Measurements from ENCODE around the gene GPR17. TPM values are rescaled to one million over a fixed set of nuclear protein-coding genes. Genes with fewer than 3 reads are reported as not detected.

Gene GPR17
- total and polyA plus RNA-seq, 12 donors, result 0.11 to 2.0 (median 0.35) TPM; not detected in 8

- no peaks in the 10 kb centered on the region for H3K36me3 ChIP-seq (replicated peaks in 1 of 2)
- intact Hi-C loops (cut with DNase I), result loop anchor here in 1 of 2 donors (5.0 kb wide), 1 partner anchor 52 kb away; no protein-coding TSS in a partner anchor
- H3K9me3 ChIP-seq (replicated peaks in 1 of 3), result no peaks in the 10 kb centered on the region
- H3K4me1 ChIP-seq (replicated peaks in 1 of 2), result peaks cover 0 to 6% of the 10 kb centered on the region in 2 donors
- no peaks in the 10 kb centered on the region for H3K27me3 ChIP-seq
- TF ChIP-seq POLR2A (IDR thresholded peaks at IDR 0.05) (no peak), CTCF (IDR thresholded peaks at IDR 0.05) (no peak)
- no peak for DNase-seq
- no peak overlapping the region for H3K27ac ChIP-seq
- no peak overlapping the region for H3K4me3 ChIP-seq
- WGBS, 4 donors, result 88 to 94% (median 90%) methylated on average over 9 to 19 of the region's 19 CpGs
Measured at GRCh38 chr2:127644066-127645025, 1.6 kb upstream of the GPR17 start.

GRCh38 chr2:127645026-127645394 is 943 bp upstream of the GPR17 start:
- no peak for DNase-seq
- intact Hi-C loops (cut with DNase I), result loop anchor here in 1 of 2 donors (5.0 kb wide), 1 partner anchor 53 kb away; no protein-coding TSS in a partner anchor
- no peaks in the 10 kb centered on the region for H3K9me3 ChIP-seq (replicated peaks in 1 of 3)
- TF ChIP-seq POLR2A (IDR thresholded peaks at IDR 0.05) (no peak), CTCF (IDR thresholded peaks at IDR 0.05) (no peak)
- no peak overlapping the region for H3K27ac ChIP-seq
- peaks cover 0 to 9% of the 10 kb centered on the region in 2 donors for H3K4me1 ChIP-seq (replicated peaks in 1 of 2)
- no peaks in the 10 kb centered on the region for H3K27me3 ChIP-seq
- WGBS, 4 donors, result 77 to 80% (median 78%) methylated on average over 1 of the region's 1 CpG
- no peak overlapping the region for H3K4me3 ChIP-seq
- H3K36me3 ChIP-seq (replicated peaks in 1 of 2), result no peaks in the 10 kb centered on the region

- H3K4me3 ChIP-seq, result no peak overlapping the region
- TF ChIP-seq POLR2A (IDR thresholded peaks at IDR 0.05) (no peak), CTCF (IDR thresholded peaks at IDR 0.05) (no peak)
- peak overlapping the region in 1 of 5 donors; percentile 26 for H3K27ac ChIP-seq
- H3K9me3 ChIP-seq (replicated peaks in 1 of 3), result no peaks in the 10 kb centered on the region
- H3K27me3 ChIP-seq, result no peaks in the 10 kb centered on the region
- intact Hi-C loops (cut with DNase I), result loop anchor here in 1 of 2 donors (5.0 kb wide), 1 partner anchor 54 kb away; no protein-coding TSS in a partner anchor
- 68 to 76% (median 74%) methylated on average over 16 to 24 of the region's 24 CpGs for WGBS, 4 donors
- H3K36me3 ChIP-seq (replicated peaks in 1 of 2), result no peaks in the 10 kb centered on the region
- DNase-seq, result no peak
- peaks cover 0 to 9% of the 10 kb centered on the region in 2 donors for H3K4me1 ChIP-seq (replicated peaks in 1 of 2)
Measured at GRCh38 chr2:127646487-127647241, 711 bp downstream of the GPR17 start.

Measured in adrenal gland (tissue), 12 donors.